ENCODE data around the gene SNX3.
"Not testable (repeated sequence)": the region's sequence is repeated elsewhere in the genome, so short reads cannot be mapped to it uniquely, and the experiment has no call there.

Gene SNX3

GRCh38 chr6:108260809-108261569 lies at the start of gene SNX3:
TSS of gene SNX3 (minus strand) at chr6:108261040. CDS start at chr6:108260921, 119 bp downstream.
- DNase-seq = peak; percentile 90 to 95

GRCh38 chr6:108309844-108310243 lies 49.0 kb upstream of the SNX3 start:
- DNase-seq = no peak

GRCh38 chr6:108308641-108309040 lies 47.8 kb upstream of the SNX3 start:
- not testable (repeated sequence) for DNase-seq

- no peak for DNase-seq
These were observed 43.8 kb upstream of the SNX3 start for GRCh38 chr6:108304646-108305045.

GRCh38 chr6:108302386-108302785 lies 41.5 kb upstream of the SNX3 start:
- DNase-seq = no peak

- DNase-seq = no peak
These were observed 34.8 kb upstream of the SNX3 start for GRCh38 chr6:108295676-108296075.

- DNase-seq = peak; percentile 84
These were observed 34.1 kb upstream of the SNX3 start, which contains the start of gene AFG1L for GRCh38 chr6:108294727-108295625. TSS of gene AFG1L (plus strand) at chr6:108295054. CDS start at chr6:108295080, 26 bp downstream.

- DNase-seq = no peak
These were observed 33.5 kb upstream of the SNX3 start for GRCh38 chr6:108294297-108294726.

- no peak for DNase-seq
These were observed 32.9 kb upstream of the SNX3 start for GRCh38 chr6:108293527-108294296.

GRCh38 chr6:108292561-108292960 lies 31.7 kb upstream of the SNX3 start:
- not testable (repeated sequence) for DNase-seq

- no peak for DNase-seq
These were observed 30.3 kb upstream of the SNX3 start for GRCh38 chr6:108291091-108291490.

- DNase-seq = no peak
These were observed 27.9 kb upstream of the SNX3 start for GRCh38 chr6:108288742-108289141.

- DNase-seq = no peak
These were observed 26.5 kb upstream of the SNX3 start for GRCh38 chr6:108287373-108287772.

GRCh38 chr6:108286366-108286765 lies 25.5 kb upstream of the SNX3 start:
- DNase-seq = no peak

GRCh38 chr6:108285381-108285780 lies 24.5 kb upstream of the SNX3 start:
- no peak for DNase-seq

- no peak for DNase-seq
These were observed 17.0 kb upstream of the SNX3 start for GRCh38 chr6:108277831-108278230.

GRCh38 chr6:108277295-108277694 lies 16.5 kb upstream of the SNX3 start:
- no peak for DNase-seq

- DNase-seq = no peak
These were observed 15.1 kb upstream of the SNX3 start for GRCh38 chr6:108275976-108276375.

- no peak for DNase-seq
These were observed 13.7 kb upstream of the SNX3 start for GRCh38 chr6:108274546-108274945.

- DNase-seq = not testable (repeated sequence)
These were observed 9.1 kb upstream of the SNX3 start for GRCh38 chr6:108269955-108270354.

- no peak for DNase-seq
These were observed 8.0 kb upstream of the SNX3 start for GRCh38 chr6:108268845-108269244.

GRCh38 chr6:108263371-108263770 lies 2.5 kb upstream of the SNX3 start:
- no peak for DNase-seq

Data from CD4-positive, alpha-beta T cell treated with Interleukin-1 beta for 1 hour (primary cell).